Prostate gland (tissue), 2 donors: ENCODE results near the gene PLA2G4D.
A peak's percentile ranks its signal among the peaks of the same experiment; 100 is the strongest.

ENCODE experiments used
- POLR2A ChIP-seq: fragments of 450-650 bp; IDR thresholded peaks from one replicate; pipeline ENCODE4 v1.6.1; 2016; ENCODE audit warnings: antibody characterized with exemption, mild to moderate bottlenecking
- TF ChIP-seq, protein P1 (sequence below), 4 experiments: fragments of 200-600 bp in 2 of 4; fragments of 450-650 bp in 2 of 4; sonication (generic) in 2 of 4; IDR thresholded peaks; 1 replicate in 3 of 4; 2 replicates in 1 of 4; pipeline ENCODE4 v1.5.1; 2016 to 2019; ENCODE audit warnings: antibody characterized with exemption in 4 of 4, mild to moderate bottlenecking in 2 of 4, moderate library complexity in 2 of 4

DNA sequence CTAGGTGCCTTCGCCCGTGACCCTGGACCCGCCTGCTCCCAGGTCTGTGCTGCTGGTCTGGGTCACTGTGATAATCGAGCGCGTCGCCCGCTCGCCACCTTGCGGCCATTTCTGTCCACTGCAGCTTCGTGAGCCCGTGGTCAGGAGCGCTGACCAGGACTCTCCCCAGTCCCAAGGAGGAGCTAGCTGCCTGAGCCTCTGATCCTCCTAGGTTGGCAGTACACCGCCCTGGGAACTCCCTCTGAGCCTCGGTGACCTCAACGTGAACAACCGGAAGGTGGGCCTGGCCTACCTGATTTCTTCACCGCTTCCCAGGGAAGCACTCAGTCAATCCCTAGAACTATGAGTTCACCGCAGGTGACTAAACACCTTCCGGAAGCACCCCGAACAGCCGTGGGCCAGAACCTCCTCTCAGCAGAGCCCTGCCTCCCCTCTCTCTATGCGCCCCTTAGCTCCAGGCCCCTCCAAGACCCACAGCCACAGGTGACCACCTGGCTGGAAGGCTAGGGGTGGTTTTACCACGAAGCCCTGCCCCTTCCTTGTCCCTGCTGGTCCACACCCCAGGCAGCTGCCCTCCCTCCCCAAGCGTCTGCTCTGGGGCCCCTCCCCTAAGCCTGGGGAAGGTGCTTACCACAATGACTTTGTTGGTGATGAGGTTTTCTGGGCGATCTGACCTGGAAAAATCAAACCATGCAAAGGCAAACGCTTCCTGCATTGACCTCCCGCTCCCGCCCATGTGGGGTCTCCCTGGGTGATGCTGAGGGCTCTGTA, 9.7 kb downstream of the PLA2G4D start:
- no peak for TF ChIP-seq POLR2A
- TF ChIP-seq, protein P1, sequence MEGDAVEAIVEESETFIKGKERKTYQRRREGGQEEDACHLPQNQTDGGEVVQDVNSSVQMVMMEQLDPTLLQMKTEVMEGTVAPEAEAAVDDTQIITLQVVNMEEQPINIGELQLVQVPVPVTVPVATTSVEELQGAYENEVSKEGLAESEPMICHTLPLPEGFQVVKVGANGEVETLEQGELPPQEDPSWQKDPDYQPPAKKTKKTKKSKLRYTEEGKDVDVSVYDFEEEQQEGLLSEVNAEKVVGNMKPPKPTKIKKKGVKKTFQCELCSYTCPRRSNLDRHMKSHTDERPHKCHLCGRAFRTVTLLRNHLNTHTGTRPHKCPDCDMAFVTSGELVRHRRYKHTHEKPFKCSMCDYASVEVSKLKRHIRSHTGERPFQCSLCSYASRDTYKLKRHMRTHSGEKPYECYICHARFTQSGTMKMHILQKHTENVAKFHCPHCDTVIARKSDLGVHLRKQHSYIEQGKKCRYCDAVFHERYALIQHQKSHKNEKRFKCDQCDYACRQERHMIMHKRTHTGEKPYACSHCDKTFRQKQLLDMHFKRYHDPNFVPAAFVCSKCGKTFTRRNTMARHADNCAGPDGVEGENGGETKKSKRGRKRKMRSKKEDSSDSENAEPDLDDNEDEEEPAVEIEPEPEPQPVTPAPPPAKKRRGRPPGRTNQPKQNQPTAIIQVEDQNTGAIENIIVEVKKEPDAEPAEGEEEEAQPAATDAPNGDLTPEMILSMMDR (IDR thresholded peaks at IDR 0.05), result peak; percentile 76 to 91 (median 88)
